ENCODE results near the gene TMEM176B.
"Not testable (repeated sequence)": the region's sequence is repeated elsewhere in the genome, so short reads cannot be mapped to it uniquely, and the experiment has no call there.

Gene TMEM176B

GRCh38 chr7:150823043-150823442, 22.9 kb upstream of the TMEM176B start:
- TF ChIP-seq, protein P1, sequence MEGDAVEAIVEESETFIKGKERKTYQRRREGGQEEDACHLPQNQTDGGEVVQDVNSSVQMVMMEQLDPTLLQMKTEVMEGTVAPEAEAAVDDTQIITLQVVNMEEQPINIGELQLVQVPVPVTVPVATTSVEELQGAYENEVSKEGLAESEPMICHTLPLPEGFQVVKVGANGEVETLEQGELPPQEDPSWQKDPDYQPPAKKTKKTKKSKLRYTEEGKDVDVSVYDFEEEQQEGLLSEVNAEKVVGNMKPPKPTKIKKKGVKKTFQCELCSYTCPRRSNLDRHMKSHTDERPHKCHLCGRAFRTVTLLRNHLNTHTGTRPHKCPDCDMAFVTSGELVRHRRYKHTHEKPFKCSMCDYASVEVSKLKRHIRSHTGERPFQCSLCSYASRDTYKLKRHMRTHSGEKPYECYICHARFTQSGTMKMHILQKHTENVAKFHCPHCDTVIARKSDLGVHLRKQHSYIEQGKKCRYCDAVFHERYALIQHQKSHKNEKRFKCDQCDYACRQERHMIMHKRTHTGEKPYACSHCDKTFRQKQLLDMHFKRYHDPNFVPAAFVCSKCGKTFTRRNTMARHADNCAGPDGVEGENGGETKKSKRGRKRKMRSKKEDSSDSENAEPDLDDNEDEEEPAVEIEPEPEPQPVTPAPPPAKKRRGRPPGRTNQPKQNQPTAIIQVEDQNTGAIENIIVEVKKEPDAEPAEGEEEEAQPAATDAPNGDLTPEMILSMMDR (conservative IDR thresholded peaks at IDR 0.05; ENCODE audit: low read depth, low read length) = no peak
- no peak for DNase-seq (ENCODE audit: low read depth)
- H3K4me3 ChIP-seq (ENCODE audit: low read depth, low read length) = no peak overlapping the region

- no peak overlapping the region for H3K4me3 ChIP-seq (ENCODE audit: low read depth, low read length)
- no peak for DNase-seq (ENCODE audit: low read depth)
- TF ChIP-seq, protein P1 (conservative IDR thresholded peaks at IDR 0.05; ENCODE audit: low read depth, low read length) = no peak
Measured at GRCh38 chr7:150820578-150821198, 20.5 kb upstream of the TMEM176B start.

DNA sequence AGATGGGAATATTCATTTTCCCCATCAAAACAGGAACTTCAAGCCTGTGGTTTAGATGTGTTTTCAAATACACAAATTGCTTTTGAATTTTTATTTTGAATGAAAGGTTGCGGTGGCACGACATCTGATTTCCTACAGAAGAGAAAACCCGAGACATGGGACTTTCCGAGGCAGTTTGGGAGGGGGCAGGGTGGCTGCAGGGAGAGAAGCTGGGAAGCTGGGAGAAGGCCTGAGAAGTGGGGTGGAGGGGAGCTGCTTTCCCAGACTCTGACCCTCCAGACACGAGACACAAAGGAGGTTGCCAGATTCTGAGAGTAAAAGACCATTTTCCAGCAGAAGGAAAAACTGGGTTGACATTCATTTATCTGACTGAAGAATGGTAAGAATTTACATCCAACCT, 20.0 kb upstream of the TMEM176B start:
- no peak for DNase-seq (ENCODE audit: low read depth)
- TF ChIP-seq, protein P1 (conservative IDR thresholded peaks at IDR 0.05; ENCODE audit: low read depth, low read length) = no peak
- no peak overlapping the region for H3K4me3 ChIP-seq (ENCODE audit: low read depth, low read length)

DNA sequence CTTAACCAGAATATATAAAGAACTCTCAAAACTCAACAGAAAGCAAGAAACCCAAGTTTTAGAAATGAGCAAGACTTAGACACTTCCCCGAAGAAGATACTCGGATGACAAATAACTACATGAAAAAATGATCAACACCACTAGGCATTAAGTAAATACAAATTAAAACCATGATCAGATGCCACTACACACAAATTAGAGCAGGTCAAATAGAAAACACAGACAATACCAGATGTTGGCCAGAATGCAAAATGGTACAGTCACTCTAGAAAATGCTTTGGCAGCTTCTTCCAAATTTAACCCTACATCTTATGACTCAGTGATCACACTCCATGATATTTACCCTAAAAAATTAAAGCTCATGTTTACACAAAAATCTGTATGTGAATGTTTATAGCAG, 18.8 kb upstream of the TMEM176B start:
- H3K4me3 ChIP-seq (ENCODE audit: low read depth, low read length) = no peak overlapping the region
- TF ChIP-seq, protein P1 (conservative IDR thresholded peaks at IDR 0.05; ENCODE audit: low read depth, low read length) = no peak
- no peak for DNase-seq (ENCODE audit: low read depth)

GRCh38 chr7:150814328-150815001, 14.3 kb upstream of the TMEM176B start:
- TF ChIP-seq, protein P1 (conservative IDR thresholded peaks at IDR 0.05; ENCODE audit: low read depth, low read length) = no peak
- DNase-seq (ENCODE audit: low read depth) = no peak

DNA sequence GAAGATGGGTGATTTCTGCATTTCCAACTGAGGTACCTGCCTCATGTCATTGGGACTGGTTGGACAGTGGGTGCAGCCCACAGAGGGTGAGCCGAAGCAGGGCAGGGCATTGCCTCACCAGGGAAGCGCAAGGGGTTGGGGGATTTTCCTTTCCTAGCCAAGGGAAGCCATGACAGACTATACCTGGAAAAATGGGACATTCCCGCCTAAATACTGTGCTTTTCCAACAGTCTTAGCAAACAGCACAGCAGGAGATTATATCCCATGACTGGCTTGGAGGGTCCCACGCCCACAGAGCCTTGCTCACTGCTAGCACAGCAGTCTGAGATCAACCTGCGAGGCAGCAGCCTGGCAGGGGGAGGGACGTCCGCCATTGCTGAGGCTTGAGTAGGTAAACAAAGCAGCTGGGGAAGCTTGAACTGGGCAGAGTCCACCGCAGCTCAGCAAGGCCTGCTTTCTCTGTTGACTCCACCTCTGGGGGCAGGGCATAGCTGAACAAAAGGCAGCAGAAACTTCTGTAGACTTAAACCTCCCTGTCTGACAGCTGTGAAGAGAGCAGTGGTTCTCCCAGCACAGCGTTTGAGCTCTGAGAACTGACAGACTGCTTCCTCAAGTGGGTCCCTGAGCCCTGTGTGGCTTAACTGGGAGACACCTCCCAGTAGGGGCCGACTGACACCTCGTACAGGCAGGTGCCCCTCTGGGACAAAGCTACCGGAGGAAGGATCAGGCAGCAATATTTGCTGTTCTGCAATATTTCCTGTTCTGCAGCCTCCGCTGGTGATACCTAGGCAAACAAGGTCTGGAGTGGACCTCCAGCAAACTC, 7.7 kb upstream of the TMEM176B start:
- not testable (repeated sequence) for H3K4me3 ChIP-seq (ENCODE audit: low read depth, low read length); DNase-seq (ENCODE audit: low read depth)

More at GRCh38 chr7:150814328-150815001, 14.3 kb upstream of the TMEM176B start:
- no peak overlapping the region for H3K4me3 ChIP-seq (ENCODE audit: low read depth, low read length)

GRCh38 chr7:150806863-150807262, 6.7 kb upstream of the TMEM176B start:
- no peak overlapping the region for H3K4me3 ChIP-seq (ENCODE audit: low read depth, low read length)
- TF ChIP-seq, protein P1 (conservative IDR thresholded peaks at IDR 0.05; ENCODE audit: low read depth, low read length) = no peak
- no peak for DNase-seq (ENCODE audit: low read depth)

All from choroid plexus epithelial cell (primary cell).